Ramos (cell line): Measurements from ENCODE around the gene PGC.

Source experiments
- in situ Hi-C: fragments of 300-500 bp; cut with MboI; formaldehyde crosslinking; loops from one replicate; pipeline ENCODE4 v1.14.3; 2022; ENCODE audit warnings: low sequenced_read_pairs; ENCODE audit not compliant: unreplicated experiment

Gene PGC

GRCh38 chr6:41717392-41717736 is 29.8 kb downstream of the PGC start:
- in situ Hi-C loops = no loop called here

- in situ Hi-C loops = no loop called here
These were observed 30.4 kb downstream of the PGC start for GRCh38 chr6:41716516-41717391.

DNA sequence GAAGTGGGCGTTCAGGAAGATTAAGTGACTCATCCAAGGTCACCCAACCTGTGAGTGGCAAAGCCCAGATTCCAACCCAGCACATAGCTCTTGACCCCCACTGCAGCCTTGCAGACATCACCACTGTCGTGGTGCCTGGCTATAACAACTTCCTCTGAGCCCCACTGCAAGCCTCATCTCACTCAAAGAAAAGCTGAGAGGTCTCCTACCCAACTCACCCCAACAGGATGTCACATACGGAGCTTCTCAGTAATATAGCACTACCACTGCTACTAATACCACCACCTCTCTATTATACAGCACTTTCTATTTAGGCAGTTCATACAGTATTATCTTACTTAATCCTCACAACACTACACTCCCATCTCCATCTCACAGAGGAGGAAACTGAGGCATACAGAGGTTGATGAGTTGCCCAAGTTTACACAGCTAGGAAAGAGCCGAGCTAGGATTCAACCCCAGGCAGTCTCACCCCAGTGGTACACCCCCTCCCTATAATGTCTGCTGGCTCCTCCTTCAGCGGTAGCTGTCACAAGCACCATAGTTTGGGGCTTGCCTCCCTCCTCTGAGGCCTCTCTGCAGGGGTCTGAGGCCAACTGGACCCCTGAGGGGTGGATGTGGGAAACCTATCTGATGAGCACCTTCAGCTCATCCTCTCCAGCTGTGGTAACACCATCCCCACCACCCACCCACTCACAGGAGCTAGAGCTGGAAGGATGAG is 31.2 kb downstream of the PGC start:
- in situ Hi-C loops = no loop called here

DNA sequence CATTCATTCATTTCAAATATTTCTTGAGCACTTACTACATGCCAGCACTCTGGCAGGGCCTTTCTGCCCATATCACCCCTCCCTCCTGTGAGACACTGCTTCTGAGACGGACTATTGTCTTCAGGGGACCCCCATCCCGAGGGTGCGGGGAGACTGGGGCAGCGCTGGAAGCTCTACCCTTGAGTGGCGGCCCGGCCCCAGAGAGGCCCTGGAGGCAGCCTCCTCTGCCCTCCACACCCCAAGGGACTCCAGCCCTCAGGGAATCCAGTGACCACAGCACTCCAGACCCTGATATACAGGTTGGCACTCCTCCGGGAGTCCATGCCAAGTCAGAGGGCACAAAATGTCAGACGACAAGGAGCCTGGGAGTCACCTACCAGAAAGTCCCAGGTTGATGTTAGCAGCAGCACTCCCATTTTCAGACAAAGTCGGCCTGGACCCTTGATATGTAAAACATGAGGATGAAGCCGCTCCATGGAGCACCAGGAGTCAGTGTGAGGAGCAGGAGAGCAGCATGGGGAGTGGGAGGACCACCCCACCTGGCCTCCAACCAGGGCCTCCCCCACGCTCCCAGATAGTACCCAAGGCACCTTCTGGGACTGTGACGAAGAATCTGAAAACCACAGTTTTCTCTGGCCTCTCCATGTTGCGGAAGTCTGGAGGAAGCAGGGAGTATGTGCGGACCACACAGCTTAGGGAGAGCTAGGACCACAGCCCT is 32.5 kb downstream of the PGC start:
- in situ Hi-C loops = no loop called here

GRCh38 chr6:41713650-41714291 is 33.4 kb downstream of the PGC start:
- in situ Hi-C loops = no loop called here

GRCh38 chr6:41713159-41713649 is 34.0 kb downstream of the PGC start:
- in situ Hi-C loops = no loop called here

- in situ Hi-C loops = no loop called here
These were observed 34.5 kb downstream of the PGC start for GRCh38 chr6:41712651-41713103.

- in situ Hi-C loops = no loop called here
These were observed 35.7 kb downstream of the PGC start for GRCh38 chr6:41711323-41712038.

- in situ Hi-C loops = no loop called here
These were observed 37.8 kb downstream of the PGC start for GRCh38 chr6:41709375-41709774.

DNA sequence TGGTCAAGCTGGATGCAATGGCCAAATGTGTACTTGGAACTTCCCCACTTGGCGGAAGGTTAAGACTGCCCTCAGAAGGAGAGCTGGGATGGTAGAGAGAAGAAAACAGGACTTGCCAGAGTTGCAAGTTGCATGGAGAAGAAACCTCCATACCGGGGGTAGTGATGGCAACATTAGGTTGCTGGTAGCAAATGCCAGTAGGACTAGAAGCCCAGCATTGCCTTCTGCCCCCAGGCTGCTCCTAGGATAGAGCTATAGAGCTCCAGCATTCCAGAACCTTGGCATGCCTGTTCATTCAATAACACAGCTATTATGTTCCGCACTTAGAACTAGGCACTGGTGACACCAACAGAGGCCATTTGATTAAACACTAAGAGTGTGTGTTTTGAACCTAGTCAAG is 38.3 kb downstream of the PGC start:
- in situ Hi-C loops = no loop called here

- in situ Hi-C loops = no loop called here
These were observed 39.5 kb downstream of the PGC start for GRCh38 chr6:41707565-41708200.

- in situ Hi-C loops = no loop called here
These were observed 40.2 kb downstream of the PGC start for GRCh38 chr6:41706876-41707564.

DNA sequence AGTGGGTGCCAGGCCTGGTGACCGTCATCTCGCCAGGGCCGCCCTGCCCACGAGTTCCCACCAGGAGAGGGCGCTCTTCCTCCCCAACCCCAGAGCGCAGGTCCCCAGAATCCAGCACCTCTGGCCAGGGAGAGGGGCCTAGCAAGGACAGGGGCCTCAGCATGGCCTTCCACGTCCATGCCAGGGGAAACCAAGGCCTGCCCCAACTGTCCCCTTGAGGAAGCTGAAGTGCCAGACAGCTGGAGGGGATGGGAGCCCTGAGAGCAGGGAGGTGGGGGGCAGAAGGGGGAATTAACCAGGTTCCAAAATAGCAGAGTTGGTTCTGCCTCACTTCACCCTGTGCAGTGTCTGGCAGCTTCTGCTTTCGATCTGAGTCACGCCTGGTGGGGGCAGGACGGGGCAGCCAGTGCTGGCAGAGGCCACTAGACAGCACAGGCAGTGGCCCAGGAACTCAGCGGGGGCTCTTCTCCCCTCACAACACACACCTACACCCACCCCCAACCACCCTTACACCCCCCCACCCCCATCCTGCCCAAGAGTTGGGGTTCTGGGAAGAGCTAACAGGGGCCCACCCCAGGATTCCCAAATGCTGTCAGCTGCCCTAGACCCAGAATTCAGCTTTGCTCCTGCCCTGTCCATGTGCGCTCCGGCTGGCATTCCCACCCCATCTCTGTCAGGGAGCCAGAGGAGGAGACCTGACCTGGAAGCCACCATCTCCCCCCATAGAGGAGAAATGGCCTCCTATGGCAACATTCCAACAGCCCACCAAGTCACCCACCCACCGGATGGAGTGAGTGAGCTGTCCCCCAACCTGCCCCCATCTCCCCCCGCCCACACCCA is 41.0 kb downstream of the PGC start:
- in situ Hi-C loops = no loop called here

DNA sequence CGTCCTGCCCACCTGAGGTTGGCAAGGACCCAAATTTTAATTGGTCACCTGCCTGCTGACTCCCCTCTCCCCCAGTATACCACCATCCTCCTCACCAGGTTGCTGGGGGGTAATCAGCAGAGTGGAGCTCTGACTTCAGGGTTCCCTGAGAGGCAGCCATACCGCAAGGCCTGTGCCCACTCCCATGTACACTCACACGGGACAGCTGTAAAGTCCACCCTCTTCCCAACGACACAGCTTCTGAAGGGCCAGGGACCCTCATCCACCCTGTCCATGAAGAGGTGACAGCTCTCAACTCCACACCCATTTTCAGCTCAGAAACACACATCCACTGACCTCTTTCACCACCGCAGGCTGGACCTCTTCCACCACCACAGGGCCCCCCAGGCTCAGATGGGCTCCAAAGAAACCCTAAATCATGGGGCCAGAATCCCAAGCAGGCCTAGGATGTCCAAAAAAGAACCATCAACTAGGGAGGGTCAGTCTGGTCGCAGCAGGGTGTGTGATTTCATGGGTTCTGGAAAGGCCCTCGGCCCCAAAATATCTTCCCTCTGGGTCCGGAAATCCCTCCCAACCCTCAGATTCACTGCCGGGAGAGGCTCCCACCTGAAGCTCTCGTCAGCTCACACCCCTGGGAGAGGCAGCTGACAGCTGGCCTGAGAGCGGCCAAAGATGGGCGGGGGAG is 41.7 kb downstream of the PGC start:
- in situ Hi-C loops = no loop called here

DNA sequence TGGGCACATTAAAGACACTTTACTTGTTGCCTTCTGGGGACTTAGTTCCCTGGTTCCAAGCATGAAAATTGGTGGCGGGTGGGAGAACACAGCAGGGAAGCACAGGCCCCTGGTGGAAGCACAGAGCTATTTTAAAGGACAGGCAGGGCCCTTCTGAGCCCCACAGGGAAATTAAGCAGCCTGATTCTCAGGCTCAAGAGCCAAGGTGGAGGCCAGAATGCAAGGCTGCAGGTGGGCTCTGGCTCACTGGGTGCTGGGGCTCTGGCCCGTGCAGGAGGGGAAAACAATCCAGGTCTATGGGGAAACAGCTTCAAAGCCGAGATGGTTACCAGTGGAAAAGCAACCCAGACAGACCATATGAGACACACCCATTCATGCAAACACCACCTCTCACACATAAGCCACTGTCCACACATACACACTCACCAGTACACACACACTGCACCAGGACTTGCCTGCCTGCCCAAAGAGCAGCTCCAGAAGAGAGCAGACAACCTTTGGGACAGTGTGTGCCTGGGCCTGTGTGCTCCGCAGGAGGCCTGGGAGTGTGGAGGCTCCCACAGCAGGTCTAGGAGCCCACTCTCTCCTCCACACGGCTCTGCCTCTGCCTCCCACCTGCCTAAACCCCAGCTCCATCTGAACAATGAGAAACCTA is 42.4 kb downstream of the PGC start:
- in situ Hi-C loops = no loop called here

GRCh38 chr6:41704028-41704427 is 43.2 kb downstream of the PGC start:
- in situ Hi-C loops = no loop called here
